ENCODE measurements around the gene ZNF827.

GRCh38 chr4:145735827-145736226 is 202.8 kb downstream of the ZNF827 start:
- no peak for TF ChIP-seq POLR2A (IDR thresholded peaks at IDR 0.05)
- TF ChIP-seq, protein P1, sequence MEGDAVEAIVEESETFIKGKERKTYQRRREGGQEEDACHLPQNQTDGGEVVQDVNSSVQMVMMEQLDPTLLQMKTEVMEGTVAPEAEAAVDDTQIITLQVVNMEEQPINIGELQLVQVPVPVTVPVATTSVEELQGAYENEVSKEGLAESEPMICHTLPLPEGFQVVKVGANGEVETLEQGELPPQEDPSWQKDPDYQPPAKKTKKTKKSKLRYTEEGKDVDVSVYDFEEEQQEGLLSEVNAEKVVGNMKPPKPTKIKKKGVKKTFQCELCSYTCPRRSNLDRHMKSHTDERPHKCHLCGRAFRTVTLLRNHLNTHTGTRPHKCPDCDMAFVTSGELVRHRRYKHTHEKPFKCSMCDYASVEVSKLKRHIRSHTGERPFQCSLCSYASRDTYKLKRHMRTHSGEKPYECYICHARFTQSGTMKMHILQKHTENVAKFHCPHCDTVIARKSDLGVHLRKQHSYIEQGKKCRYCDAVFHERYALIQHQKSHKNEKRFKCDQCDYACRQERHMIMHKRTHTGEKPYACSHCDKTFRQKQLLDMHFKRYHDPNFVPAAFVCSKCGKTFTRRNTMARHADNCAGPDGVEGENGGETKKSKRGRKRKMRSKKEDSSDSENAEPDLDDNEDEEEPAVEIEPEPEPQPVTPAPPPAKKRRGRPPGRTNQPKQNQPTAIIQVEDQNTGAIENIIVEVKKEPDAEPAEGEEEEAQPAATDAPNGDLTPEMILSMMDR (IDR thresholded peaks at IDR 0.05), result no peak
